Measurements from ENCODE around the gene UGT2A1. TPM values are rescaled to one million over a fixed set of nuclear protein-coding genes. Genes with fewer than 3 reads are reported as not detected.

UGT2A1 gene
- total RNA-seq, 1 experiment from 2014 or later = not detected

DNA sequence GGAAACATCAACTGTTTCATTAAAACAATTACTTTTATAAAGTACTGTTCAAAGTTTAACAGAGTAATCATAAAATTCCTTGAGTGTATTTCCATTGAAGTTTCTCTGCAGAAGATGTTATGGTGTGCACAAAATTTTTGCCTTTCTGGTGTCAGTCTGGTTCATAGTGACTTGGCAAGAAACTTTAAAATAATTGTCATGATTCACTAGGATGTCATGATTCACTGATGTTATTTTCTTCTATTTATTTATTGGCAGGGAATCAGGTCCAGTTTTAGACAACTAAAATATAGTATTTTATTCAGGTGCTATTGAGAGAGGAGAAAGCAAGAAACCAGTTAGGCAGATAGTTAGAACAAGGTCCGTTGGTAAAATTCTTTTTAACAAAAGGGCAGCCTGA lies 3.8 kb downstream of the UGT2A1 start:
- TF ChIP-seq, protein P1, sequence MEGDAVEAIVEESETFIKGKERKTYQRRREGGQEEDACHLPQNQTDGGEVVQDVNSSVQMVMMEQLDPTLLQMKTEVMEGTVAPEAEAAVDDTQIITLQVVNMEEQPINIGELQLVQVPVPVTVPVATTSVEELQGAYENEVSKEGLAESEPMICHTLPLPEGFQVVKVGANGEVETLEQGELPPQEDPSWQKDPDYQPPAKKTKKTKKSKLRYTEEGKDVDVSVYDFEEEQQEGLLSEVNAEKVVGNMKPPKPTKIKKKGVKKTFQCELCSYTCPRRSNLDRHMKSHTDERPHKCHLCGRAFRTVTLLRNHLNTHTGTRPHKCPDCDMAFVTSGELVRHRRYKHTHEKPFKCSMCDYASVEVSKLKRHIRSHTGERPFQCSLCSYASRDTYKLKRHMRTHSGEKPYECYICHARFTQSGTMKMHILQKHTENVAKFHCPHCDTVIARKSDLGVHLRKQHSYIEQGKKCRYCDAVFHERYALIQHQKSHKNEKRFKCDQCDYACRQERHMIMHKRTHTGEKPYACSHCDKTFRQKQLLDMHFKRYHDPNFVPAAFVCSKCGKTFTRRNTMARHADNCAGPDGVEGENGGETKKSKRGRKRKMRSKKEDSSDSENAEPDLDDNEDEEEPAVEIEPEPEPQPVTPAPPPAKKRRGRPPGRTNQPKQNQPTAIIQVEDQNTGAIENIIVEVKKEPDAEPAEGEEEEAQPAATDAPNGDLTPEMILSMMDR (IDR thresholded peaks at IDR 0.05; ENCODE audit: unreplicated experiment) = no peak
- Mint-ChIP-seq H3K36me3 (ENCODE audit: insufficient read depth, unreplicated experiment) (no peaks in the 10 kb centered on the region), H3K27ac (ENCODE audit: low read depth, unreplicated experiment) (no peak overlapping the region), H3K4me3 (ENCODE audit: unreplicated experiment) (no peak overlapping the region), H3K27me3 (ENCODE audit: insufficient read depth, unreplicated experiment) (peaks cover 13% of the 10 kb centered on the region), H3K4me1 (ENCODE audit: insufficient read depth, unreplicated experiment) (peaks cover 11% of the 10 kb centered on the region), H3K9me3 (ENCODE audit: unreplicated experiment) (no peaks in the 10 kb centered on the region)
- BruUV-seq (replicated peaks) = no TSS peak
- ChIA-PET CTCF (no interaction called here), POLR2A (no interaction called here)
- intact Hi-C loops (cut with micrococcal nuclease) = no loop called here
- peak; percentile 6 for DNase-seq (ENCODE audit: unreplicated experiment)

DNA sequence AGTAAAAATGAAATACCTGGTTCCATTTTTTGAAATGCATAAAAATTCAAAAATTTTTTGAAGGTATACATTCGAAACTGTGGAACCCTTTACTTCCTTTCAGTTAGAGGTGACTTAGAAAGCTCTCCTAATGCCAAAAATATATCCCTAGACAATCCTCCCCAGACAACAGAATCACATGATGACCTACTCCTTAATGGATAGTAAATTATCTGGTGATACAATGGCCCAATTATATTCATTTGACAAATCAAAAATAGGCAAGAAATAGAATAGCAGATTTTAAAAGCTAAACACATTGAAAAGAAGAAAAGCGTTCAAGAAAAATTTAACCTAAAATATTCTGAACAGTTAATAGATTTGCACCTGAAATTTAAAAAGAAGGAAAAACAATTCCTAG lies 10.1 kb downstream of the UGT2A1 start:
- Mint-ChIP-seq H3K9me3 (ENCODE audit: unreplicated experiment) (no peaks in the 10 kb centered on the region), H3K27ac (ENCODE audit: low read depth, unreplicated experiment) (no peak overlapping the region), H3K27me3 (ENCODE audit: insufficient read depth, unreplicated experiment) (peaks cover 35% of the 10 kb centered on the region), H3K4me3 (ENCODE audit: unreplicated experiment) (no peak overlapping the region), H3K36me3 (ENCODE audit: insufficient read depth, unreplicated experiment) (no peaks in the 10 kb centered on the region), H3K4me1 (ENCODE audit: insufficient read depth, unreplicated experiment) (peaks cover 6% of the 10 kb centered on the region)
- ChIA-PET POLR2A (no interaction called here), CTCF (interaction anchor here (0.6 kb wide), 1 partner anchor 941 kb away, joined by 3 read pairs; no protein-coding TSS in a partner anchor)
- no peak for DNase-seq (ENCODE audit: unreplicated experiment)
- BruUV-seq (replicated peaks) = no TSS peak
- TF ChIP-seq, protein P1 (IDR thresholded peaks at IDR 0.05; ENCODE audit: unreplicated experiment) = no peak
- intact Hi-C loops (cut with micrococcal nuclease) = no loop called here

DNA sequence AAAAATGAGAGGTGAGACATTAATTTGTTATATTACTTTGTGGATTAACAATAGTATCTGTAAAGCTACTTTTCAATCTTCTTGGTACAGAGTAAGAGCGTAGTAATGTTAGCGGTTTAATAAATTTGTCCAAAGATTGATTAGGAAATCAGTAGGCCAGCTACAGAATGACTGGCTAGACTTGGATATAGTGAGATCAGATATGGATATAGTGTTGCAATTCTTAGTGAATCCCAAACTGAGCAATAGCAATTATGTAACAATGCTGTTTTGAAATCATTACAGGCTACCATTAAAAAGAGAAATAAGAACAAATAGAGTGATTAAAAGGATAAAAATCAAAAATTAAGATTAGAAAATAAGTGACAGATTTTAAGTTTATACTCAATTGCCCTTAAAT lies 12.8 kb downstream of the UGT2A1 start:
- TF ChIP-seq, protein P1 (IDR thresholded peaks at IDR 0.05; ENCODE audit: unreplicated experiment) = no peak
- DNase-seq (ENCODE audit: unreplicated experiment) = peak; percentile 6
- ChIA-PET CTCF (interaction anchor here (1.6 kb wide), 1 partner anchor 183 kb away, joined by 3 read pairs; no protein-coding TSS in a partner anchor), POLR2A (interaction anchor here (0.7 kb wide), 1 partner anchor 112 kb away, joined by 4 read pairs; no protein-coding TSS in a partner anchor)
- no peaks in the 10 kb centered on the region for H3K9me3 Mint-ChIP-seq (ENCODE audit: unreplicated experiment)
- H3K36me3 Mint-ChIP-seq (ENCODE audit: insufficient read depth, unreplicated experiment) = no peaks in the 10 kb centered on the region
- H3K27ac Mint-ChIP-seq (ENCODE audit: low read depth, unreplicated experiment) = no peak overlapping the region
- peaks cover 41% of the 10 kb centered on the region for H3K27me3 Mint-ChIP-seq (ENCODE audit: insufficient read depth, unreplicated experiment)
- BruUV-seq (replicated peaks) = no TSS peak
- H3K4me3 Mint-ChIP-seq (ENCODE audit: unreplicated experiment) = no peak overlapping the region
- peaks cover 6% of the 10 kb centered on the region for H3K4me1 Mint-ChIP-seq (ENCODE audit: insufficient read depth, unreplicated experiment)
- intact Hi-C loops (cut with micrococcal nuclease) = no loop called here

DNA sequence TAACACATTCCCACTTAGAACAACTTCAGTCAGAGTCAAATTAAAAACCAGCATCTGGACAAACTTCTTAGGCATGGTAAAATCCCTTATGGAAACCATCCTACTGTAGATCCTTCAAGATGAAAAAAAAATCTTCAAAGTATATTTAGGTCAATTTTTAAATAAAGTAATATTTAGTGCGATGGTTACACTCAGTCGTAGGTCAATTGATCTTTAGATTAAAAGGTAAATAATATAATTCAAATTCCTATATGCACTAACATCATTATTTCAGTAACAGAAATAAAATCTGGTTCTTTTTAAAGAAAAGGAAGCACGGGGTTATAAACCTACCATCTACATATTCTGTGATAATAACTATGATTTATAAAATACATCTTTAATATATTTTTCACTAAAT lies 13.5 kb downstream of the UGT2A1 start, which contains the start of gene UGT2A2:
Gene UGT2A2 (minus strand): TSS at position 101 of the 400 bp plus-strand sequence. CDS start 2 bp downstream, at position 99.
- ChIA-PET CTCF (interaction anchor here (0.5 to 1.6 kb wide), 3 partner anchors 124 to 1364 kb away, joined by 3 read pairs; no protein-coding TSS in a partner anchor), POLR2A (no interaction called here)
- TF ChIP-seq, protein P1 (IDR thresholded peaks at IDR 0.05; ENCODE audit: unreplicated experiment) = no peak
- Mint-ChIP-seq H3K4me1 (ENCODE audit: insufficient read depth, unreplicated experiment) (peaks cover 6% of the 10 kb centered on the region), H3K4me3 (ENCODE audit: unreplicated experiment) (no peak within 1 kb of the TSS), H3K36me3 (ENCODE audit: insufficient read depth, unreplicated experiment) (no peaks in the 10 kb centered on the region), H3K27me3 (ENCODE audit: insufficient read depth, unreplicated experiment) (peaks cover 34% of the 10 kb centered on the region), H3K9me3 (ENCODE audit: unreplicated experiment) (no peaks in the 10 kb centered on the region), H3K27ac (ENCODE audit: low read depth, unreplicated experiment) (no peak within 1 kb of the TSS)
- no TSS peak for BruUV-seq (replicated peaks)
- intact Hi-C loops (cut with micrococcal nuclease) = no loop called here
- DNase-seq (ENCODE audit: unreplicated experiment) = no peak

Data from MCF 10A (cell line).